VCaP (cell line): ENCODE results near the gene DGKI.

ENCODE experiments used
- H3K27ac ChIP-seq: fragments of 450-650 bp; 2 replicates; pipeline ENCODE4 v1.5.1; 2017
- TF ChIP-seq, protein P1 (sequence below): fragments of 450-650 bp; conservative IDR thresholded peaks from 2 replicates; pipeline ENCODE4 v1.5.1; 2017; ENCODE audit warnings: mild to moderate bottlenecking, moderate library complexity

The DGKI gene

DNA sequence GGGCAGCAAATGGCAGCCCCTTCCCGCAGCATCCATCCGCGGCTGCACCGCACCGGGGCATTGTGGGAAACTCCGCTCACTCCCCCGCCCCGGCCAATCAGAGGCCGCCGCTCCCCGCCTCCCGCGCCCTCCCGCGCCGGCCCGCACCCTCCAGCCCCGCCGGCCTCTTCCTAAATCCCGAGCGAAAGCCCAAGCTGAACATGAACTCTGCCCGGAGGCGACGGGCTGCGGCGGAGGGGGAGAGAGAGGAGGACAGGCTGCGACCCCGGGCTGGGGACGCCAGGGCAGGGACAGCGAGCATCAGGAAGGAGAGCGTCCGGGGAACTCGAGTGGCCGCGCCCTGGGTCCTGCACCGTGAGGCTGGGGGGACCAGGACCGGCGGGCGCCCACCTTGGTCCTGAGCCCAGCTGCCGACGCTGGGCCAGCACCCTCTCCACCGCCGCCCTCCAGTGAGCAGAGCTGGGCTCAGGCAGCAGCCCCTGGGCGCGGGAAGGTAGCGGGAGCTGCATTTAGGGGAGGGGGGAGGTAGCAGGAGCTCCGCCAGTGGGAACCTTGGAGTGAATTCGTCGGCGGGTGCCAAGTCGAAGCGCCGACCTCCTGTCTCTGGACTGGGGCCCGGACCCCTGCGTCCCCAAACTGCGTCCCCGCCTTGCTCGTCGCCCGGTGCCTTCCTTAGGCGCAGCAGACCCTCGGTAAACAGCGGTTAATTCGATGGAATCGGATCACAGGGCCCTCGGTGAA is at the start of gene DGKI:
Gene DGKI, minus strand, starts transcription at position 148 of the 741 bp plus-strand sequence.
- TF ChIP-seq, protein P1, sequence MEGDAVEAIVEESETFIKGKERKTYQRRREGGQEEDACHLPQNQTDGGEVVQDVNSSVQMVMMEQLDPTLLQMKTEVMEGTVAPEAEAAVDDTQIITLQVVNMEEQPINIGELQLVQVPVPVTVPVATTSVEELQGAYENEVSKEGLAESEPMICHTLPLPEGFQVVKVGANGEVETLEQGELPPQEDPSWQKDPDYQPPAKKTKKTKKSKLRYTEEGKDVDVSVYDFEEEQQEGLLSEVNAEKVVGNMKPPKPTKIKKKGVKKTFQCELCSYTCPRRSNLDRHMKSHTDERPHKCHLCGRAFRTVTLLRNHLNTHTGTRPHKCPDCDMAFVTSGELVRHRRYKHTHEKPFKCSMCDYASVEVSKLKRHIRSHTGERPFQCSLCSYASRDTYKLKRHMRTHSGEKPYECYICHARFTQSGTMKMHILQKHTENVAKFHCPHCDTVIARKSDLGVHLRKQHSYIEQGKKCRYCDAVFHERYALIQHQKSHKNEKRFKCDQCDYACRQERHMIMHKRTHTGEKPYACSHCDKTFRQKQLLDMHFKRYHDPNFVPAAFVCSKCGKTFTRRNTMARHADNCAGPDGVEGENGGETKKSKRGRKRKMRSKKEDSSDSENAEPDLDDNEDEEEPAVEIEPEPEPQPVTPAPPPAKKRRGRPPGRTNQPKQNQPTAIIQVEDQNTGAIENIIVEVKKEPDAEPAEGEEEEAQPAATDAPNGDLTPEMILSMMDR, result no peak
- H3K27ac ChIP-seq, result no peak within 1 kb of the TSS

DNA sequence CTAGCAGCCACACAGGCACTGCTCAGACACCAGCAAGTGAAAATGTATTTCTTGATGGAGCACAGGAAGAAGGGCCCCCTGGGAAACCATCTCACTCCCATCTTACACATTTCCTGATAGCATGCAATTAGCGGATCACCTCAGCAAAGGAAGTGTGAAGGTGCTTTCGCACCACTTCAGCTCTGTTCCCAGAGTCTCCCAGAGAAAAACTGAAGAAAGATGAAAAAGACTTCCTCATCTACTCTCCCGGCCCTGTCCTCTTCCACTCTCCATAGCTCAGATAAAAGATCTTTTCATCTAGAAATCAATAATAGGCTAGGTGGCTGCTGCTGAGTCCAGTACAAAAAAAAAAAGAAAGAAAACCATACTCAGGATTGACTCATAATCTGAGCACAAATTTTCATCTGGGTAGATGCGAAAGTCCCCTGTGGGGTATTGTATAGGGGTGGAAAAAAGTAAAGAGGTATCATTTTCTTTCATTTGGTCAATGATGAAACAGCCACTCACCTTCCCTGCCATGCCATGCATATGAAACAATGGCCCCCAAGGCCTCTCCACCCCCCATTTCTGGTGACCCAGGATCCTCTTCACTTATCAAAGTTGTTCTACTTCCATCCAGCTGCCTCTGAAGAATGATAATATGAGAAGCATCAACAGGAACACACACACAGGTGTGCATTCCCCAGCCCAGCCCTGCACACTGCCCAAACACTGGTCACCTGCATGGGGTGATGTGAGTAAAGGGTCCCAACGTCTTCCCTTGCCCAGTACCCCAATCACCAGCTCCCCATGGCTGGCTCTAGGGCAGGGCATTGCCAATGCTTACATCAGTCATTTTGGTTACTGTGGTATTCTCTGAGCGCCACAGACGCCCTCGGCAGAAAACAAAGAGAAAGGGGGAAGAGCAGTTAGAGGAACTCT is 48.8 kb upstream of the DGKI start:
- TF ChIP-seq, protein P1, result no peak
- H3K27ac ChIP-seq, result no peak overlapping the region

DNA sequence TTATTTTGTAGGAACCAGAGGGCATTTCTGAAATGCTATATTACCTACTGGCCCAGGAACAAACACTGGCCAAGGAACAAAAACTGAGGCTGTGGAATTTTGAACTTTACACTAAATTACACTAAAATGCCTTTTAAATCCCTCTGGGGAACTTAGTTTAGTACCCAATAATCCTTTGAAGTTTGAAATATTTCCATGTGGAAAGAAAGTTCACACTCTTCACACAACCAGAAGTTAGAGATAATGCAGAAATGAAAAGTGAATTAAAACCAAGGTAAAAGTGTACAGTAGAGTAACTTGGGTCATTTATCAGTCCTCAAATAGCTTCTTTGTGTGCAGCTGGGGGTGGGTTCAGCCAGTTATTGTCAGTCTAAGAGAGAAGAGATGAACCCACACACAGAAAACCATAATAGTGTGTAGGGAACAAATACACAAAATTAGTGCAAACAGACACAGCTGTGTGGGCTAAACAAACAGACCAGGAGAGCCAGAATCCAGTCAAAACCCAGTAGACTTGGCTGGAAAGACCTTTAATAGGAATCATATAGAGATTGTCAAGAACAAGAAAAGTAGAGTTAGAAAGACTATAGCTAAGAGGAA is 46.5 kb upstream of the DGKI start:
- H3K27ac ChIP-seq, result no peak overlapping the region
- TF ChIP-seq, protein P1, result no peak

DNA sequence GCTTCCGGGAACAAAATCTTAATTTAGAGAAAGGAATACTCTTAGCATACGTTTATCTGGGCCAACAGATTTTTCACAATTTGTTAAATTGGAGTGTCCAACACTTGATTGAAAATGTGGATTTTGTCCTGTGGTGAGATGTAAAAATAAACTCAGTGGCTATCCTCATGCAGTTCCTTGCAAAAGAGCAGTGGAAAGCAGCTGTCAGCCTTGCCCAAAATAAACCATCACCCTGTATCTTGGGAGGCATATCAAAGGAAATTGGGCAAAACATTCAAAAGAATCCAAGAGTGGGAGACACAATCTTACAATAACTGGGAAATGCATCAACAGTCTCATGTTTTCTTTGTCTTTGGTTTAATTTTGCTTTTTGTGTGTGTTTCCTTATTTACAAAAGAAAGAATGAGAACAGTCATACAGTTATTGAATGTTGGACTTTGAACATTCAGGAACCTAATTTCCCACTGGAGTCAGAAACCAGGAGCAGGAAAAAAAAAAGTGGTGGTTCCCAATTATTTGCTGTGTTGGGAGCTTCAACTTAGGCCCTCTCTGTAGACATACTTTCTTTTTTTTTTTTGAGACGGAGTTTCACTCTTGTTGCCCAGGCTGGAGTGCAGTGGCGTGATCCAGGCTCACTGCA is 44.4 kb upstream of the DGKI start:
- H3K27ac ChIP-seq, result no peak overlapping the region
- TF ChIP-seq, protein P1, result no peak

DNA sequence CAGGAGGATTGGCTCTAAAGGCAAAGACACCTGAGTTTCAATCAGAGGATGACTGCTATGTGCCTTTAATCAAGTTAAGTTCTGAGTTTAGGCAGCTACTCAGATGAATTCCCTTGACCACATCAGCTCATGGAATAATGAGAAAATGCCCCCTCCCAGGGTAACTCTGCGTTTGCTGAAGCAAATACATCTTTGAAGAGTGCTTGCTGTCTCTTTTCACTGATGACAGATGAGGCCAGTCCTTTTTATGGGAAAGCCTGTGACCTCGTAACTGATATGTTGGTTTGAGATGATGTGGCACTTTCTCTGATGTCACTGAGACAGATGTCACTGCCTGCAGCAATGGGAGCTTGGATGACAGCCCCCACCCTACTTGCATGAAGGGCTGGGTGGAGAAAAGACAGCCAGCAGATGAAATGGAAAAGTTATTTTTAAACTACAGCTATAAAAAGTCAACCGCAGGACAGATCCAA is 43.7 kb upstream of the DGKI start:
- TF ChIP-seq, protein P1, result no peak
- no peak overlapping the region for H3K27ac ChIP-seq

DNA sequence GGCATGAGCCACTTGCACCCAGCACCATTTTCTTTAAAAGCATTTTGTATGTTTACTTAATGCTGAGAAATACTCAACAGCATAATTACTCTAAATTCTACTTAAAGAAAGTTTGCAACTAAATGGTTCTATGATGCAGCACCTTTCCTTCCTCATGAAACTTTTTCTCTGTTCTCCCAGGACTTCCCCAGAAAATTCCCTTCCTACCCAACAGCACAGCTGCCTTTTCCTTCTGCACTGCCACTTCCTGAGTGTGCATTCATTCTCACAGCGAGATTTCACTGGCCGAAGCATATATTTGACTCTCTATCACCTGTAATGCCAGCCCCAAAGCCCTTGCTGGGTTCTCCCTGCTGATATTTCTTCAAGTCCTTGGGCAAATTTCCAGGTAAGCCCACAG is 41.5 kb upstream of the DGKI start:
- no peak overlapping the region for H3K27ac ChIP-seq
- TF ChIP-seq, protein P1, result no peak

DNA sequence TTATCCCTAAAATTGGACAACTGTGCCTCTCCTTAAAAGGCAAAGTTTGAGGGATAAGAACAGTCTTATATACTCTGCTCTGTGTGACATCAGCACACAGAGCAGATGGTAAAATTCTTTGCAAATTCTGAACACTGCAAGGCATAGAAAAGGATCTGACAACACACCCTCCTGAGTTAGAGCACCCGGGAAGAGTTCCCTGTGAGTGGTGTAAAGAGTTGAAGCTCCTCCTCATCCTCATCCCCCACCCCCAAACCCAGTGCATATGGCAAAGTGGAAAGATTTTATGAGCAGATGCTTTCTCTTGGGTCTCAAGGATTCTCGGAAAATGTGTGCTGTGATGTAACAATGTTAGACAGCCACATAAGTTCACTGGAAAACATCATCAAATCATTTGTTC is 40.0 kb upstream of the DGKI start:
- no peak overlapping the region for H3K27ac ChIP-seq
- TF ChIP-seq, protein P1, result no peak
